Esophagus muscularis mucosa (tissue), 4 donors: ENCODE results near the gene SFRP2. TPM values are rescaled to one million over a fixed set of nuclear protein-coding genes. Genes with fewer than 3 reads are reported as not detected.

Experiments
- DNase-seq: peaks from one replicate; pipeline ENCODE4 v3.0.0-alpha.2; 2017; ENCODE audit errors: extremely low spot score
- H3K27ac ChIP-seq, 4 donors: fragments of 200-600 bp; sonication (generic); replicated peaks in 1 of 4; 1 replicate in 3 of 4; 2 replicates in 1 of 4; pipeline ENCODE4 v1.5.1; 2016 to 2019; ENCODE audit warnings: mild to moderate bottlenecking in 1 of 4
- H3K27me3 ChIP-seq, 4 donors: fragments of 200-600 bp; sonication (generic); one replicate each; pipeline versions ENCODE4 v1.5.1 to v1.6.0; 2016 to 2019
- H3K36me3 ChIP-seq, 4 donors: fragments of 200-600 bp; sonication (generic); one replicate each; pipeline ENCODE4 v1.5.1; 2016 to 2019
- H3K4me1 ChIP-seq, 4 donors: fragments of 200-600 bp; sonication (generic); one replicate each; pipeline ENCODE4 v1.5.1; 2016 to 2019
- H3K4me3 ChIP-seq, 4 donors: fragments of 200-600 bp; sonication (generic); 1 replicate in 2 of 4; 2 replicates in 2 of 4; pipeline ENCODE4 v1.5.1; 2016 to 2019; ENCODE audit warnings: mild to moderate bottlenecking in 4 of 4, moderate library complexity in 1 of 4
- H3K9me3 ChIP-seq, 4 donors: fragments of 200-600 bp; sonication (generic); 1 replicate in 3 of 4; 2 replicates in 1 of 4; pipeline ENCODE4 v1.5.1; 2016 to 2019
- CTCF ChIP-seq, 3 experiments: fragments of 200-600 bp in 2 of 3; fragments of 450-650 bp in 1 of 3; sonication (generic) in 2 of 3; IDR thresholded peaks; one replicate each; pipeline ENCODE4 v1.5.1; 2017 to 2019; ENCODE audit warnings: antibody characterized with exemption in 3 of 3, mild to moderate bottlenecking in 2 of 3, moderate library complexity in 1 of 3
- EP300 ChIP-seq: sonication (generic); formaldehyde crosslinking; IDR thresholded peaks from one replicate; pipeline ENCODE4 v1.6.1; 2017; ENCODE audit warnings: antibody characterized with exemption
- POLR2A ChIP-seq: fragments of 450-650 bp; IDR thresholded peaks from one replicate; pipeline ENCODE4 v1.6.1; 2017; ENCODE audit warnings: antibody characterized with exemption, moderate library complexity, mild to moderate bottlenecking, low read depth
- POLR2AphosphoS5 ChIP-seq, 2 donors: sonication (generic); formaldehyde crosslinking; IDR thresholded peaks; one replicate each; pipeline ENCODE4 v1.6.1; 2017; ENCODE audit warnings: antibody characterized with exemption in 2 of 2
- WGBS: methylation state at CpG from one replicate; pipeline ENCODE4 v1.1.5; 2018; 5-methylcytosine and 5-hydroxymethylcytosine counted together
- intact Hi-C: fragments of 100-400 bp; cut with DNase I; formaldehyde crosslinking; loops from one replicate; pipeline ENCODE4 v1.15.1; 2023
- total RNA-seq, 4 donors: library from RNA; depleted of rRNA; stranded (reverse); fragments of >200 nt; gene quantifications; one replicate each; pipeline versions ENCODE4 v1.1.0 to v1.2.1, GENCODE V29; 2016

SFRP2 gene
- total RNA-seq, 4 donors from 2014 or later, result 22.7 to 38.2 (median 23.6) TPM

DNA sequence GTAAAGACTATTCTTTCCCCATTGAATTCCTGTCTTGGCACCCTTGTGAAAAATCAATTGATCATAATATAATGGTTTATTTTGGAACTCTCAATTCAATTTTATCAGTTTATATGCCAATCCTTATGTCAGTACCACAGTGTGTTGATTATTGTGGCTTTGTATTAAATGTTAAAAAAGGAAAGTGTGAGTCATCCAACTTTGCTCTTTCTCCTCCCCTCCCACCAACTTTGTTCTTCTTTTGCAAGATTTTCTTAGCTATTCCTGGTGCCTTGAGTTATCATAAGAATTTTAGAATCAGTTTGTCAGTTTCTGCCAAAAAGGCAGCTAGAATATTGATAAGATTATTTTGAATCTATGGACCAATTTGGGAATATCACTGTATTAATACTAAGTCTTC, 17.8 kb downstream of the SFRP2 start:
- intact Hi-C loops, result no loop called here
- no peaks in the 10 kb centered on the region for H3K9me3 ChIP-seq
- H3K36me3 ChIP-seq, result no peaks in the 10 kb centered on the region
- no peak overlapping the region for H3K4me3 ChIP-seq
- no peak for TF ChIP-seq POLR2AphosphoS5 (IDR thresholded peaks at IDR 0.05)
- no peaks in the 10 kb centered on the region for H3K27me3 ChIP-seq
- DNase-seq, result no peak
- no peaks in the 10 kb centered on the region for H3K4me1 ChIP-seq
- no peak overlapping the region for H3K27ac ChIP-seq

DNA sequence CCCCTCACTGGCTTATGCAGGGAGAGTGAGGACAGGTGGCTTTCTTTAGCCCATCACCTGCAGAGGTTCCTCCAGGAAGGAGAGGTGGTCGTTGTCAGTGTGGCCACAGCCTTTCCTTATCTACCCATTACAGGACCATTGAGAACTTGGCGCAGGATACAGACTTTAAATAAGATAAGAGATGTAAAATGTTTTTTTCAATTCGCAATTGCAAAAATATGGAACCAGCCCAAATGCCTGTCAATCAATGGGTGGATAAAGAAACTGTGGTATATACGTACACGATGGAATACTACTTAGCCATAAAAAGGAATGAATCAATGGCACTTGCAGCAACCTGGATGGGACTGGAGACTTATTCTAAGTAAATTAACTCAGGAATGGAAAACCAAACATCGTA, 22.1 kb downstream of the SFRP2 start:
- no peaks in the 10 kb centered on the region for H3K9me3 ChIP-seq
- no peaks in the 10 kb centered on the region for H3K27me3 ChIP-seq
- DNase-seq, result peak; percentile 72
- TF ChIP-seq POLR2AphosphoS5 (IDR thresholded peaks at IDR 0.05) (no peak), EP300 (no peak), POLR2A (no peak), CTCF (IDR thresholded peaks at IDR 0.05) (no peak)
- 92% methylated on average over 6 of the region's 6 CpGs for WGBS
- intact Hi-C loops, result no loop called here
- H3K36me3 ChIP-seq, result no peaks in the 10 kb centered on the region
- no peak overlapping the region for H3K4me3 ChIP-seq
- no peak overlapping the region for H3K27ac ChIP-seq
- no peaks in the 10 kb centered on the region for H3K4me1 ChIP-seq

- Histone ChIP-seq H3K27ac (no peak overlapping the region), H3K4me3 (no peak overlapping the region), H3K36me3 (no peaks in the 10 kb centered on the region), H3K9me3 (no peaks in the 10 kb centered on the region), H3K4me1 (no peaks in the 10 kb centered on the region), H3K27me3 (no peaks in the 10 kb centered on the region)
- intact Hi-C loops, result no loop called here
- DNase-seq, result no peak
- TF ChIP-seq POLR2A, result no peak
- TF ChIP-seq EP300, result no peak
- TF ChIP-seq CTCF (IDR thresholded peaks at IDR 0.05), result no peak
- no peak for TF ChIP-seq POLR2AphosphoS5 (IDR thresholded peaks at IDR 0.05)
- 90% methylated on average over 8 of the region's 8 CpGs for WGBS
These were observed 23.0 kb downstream of the SFRP2 start for GRCh38 chr4:153765894-153766293.

DNA sequence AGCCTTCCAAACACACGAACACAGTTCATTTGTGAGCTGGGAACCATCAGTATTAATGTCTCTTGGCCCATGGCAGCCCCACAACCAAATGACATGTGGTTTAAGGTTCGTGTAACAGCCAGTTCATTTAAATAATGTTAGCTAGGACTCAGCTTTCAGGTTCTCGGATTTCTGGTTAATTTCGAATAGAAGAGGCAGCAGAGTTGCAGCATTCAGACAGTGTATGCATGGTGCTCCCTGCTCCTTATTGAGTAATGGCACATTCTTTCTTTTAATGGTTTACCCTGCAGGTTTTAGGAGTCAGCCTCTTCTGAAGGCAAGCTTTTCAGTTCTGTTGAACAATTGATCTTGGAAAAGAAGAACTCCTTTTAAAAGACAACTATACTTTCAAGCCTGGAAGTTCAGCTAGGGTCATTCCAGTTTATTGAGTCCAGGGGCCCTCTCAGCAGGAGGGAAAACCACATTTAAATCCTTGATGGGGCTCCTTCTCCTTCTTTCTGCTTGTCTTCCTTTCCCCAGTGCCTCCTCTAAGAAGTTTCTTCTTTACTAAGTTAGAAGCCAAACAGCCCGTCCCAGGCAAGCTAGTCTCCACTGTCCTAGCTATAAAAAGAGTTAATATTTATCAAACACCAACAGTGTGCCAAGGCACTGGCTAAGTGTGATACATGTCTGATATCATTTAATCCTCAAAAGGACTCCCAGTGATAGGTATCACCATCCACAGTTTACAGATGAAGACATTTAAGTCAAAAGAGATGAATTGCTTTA, 24.1 kb downstream of the SFRP2 start:
- Histone ChIP-seq H3K4me1 (peaks cover 0 to 6% (median 5%) of the 10 kb centered on the region in 4 donors), H3K36me3 (no peaks in the 10 kb centered on the region), H3K27ac (no peak overlapping the region), H3K27me3 (peaks cover 0 to 9% (median 2%) of the 10 kb centered on the region in 4 donors), H3K9me3 (no peaks in the 10 kb centered on the region), H3K4me3 (no peak overlapping the region)
- no peak for TF ChIP-seq EP300
- no peak for TF ChIP-seq CTCF (IDR thresholded peaks at IDR 0.05)
- TF ChIP-seq POLR2A, result no peak
- no peak for TF ChIP-seq POLR2AphosphoS5 (IDR thresholded peaks at IDR 0.05)
- intact Hi-C loops, result no loop called here
- peak; percentile 70 for DNase-seq
- WGBS, result 56% methylated on average over 5 of the region's 5 CpGs

- Histone ChIP-seq H3K9me3 (no peaks in the 10 kb centered on the region), H3K36me3 (no peaks in the 10 kb centered on the region), H3K27ac (no peak overlapping the region), H3K4me3 (no peak overlapping the region), H3K27me3 (peaks cover 0 to 19% (median 11%) of the 10 kb centered on the region in 4 donors), H3K4me1 (peaks cover 3 to 13% (median 13%) of the 10 kb centered on the region in 4 donors)
- DNase-seq, result peak; percentile 64
- intact Hi-C loops, result no loop called here
- TF ChIP-seq CTCF (IDR thresholded peaks at IDR 0.05), result no peak
- TF ChIP-seq POLR2A, result no peak
- TF ChIP-seq POLR2AphosphoS5 (IDR thresholded peaks at IDR 0.05), result no peak
- TF ChIP-seq EP300, result no peak
- 98% methylated on average over 1 of the region's 1 CpG for WGBS
These were observed 25.5 kb downstream of the SFRP2 start for GRCh38 chr4:153763404-153763803.
